ENCODE measurements around the gene COL6A2. TPM values are rescaled to one million over a fixed set of nuclear protein-coding genes. Genes with fewer than 3 reads are reported as not detected.

The COL6A2 gene
- total RNA-seq, 1 donor from 2014 or later, result 378 TPM

DNA sequence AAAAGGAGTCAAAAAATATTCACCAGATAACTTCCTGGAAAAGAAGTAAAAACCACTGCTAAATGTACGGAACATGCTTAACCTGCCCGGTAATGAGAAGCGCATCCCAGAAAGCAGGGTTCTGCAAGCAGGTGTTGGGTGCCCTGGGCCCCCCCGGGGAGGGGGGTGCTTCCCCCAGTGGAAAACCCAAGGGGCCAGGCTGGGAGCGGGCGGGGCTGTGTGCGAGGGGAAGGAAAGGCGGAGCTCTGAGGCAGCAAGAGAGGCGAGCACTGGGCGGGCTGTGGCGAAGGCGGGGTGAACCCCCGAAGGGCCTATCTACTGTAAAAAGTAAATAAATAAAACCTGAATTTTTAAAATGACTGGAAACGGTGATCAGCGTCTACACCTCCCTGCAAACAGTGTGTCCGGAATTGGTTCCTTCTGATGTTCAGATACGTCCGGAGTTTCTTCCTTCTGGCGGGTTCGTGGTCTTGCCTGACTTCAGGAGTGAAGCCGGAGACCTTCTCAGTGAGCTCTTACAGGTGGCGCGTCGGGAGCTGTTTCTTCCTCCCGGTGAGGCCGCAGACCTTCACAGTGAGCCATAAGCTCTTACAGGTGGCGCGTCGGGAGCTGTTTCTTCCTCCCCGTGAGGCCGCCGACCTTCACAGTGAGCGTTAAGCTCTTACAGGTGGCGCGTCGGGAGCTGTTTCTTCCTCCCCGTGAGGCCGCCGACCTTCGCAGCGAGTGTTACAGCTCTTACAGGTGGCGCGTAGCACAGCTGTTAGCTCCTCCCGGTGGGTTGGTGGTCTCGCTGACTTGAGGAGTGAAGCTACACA, 44.1 kb downstream of the COL6A2 start:
- Mint-ChIP-seq H3K9me3 (ENCODE audit: unreplicated experiment) (no peaks in the 10 kb centered on the region), H3K27me3 (ENCODE audit: unreplicated experiment) (peaks cover 2% of the 10 kb centered on the region), H3K36me3 (ENCODE audit: low read depth, unreplicated experiment) (no peaks in the 10 kb centered on the region), H3K27ac (ENCODE audit: unreplicated experiment) (no peak overlapping the region), H3K4me1 (ENCODE audit: unreplicated experiment) (peaks cover 3% of the 10 kb centered on the region), H3K4me3 (ENCODE audit: unreplicated experiment) (no peak overlapping the region)
- TF ChIP-seq, protein P1, sequence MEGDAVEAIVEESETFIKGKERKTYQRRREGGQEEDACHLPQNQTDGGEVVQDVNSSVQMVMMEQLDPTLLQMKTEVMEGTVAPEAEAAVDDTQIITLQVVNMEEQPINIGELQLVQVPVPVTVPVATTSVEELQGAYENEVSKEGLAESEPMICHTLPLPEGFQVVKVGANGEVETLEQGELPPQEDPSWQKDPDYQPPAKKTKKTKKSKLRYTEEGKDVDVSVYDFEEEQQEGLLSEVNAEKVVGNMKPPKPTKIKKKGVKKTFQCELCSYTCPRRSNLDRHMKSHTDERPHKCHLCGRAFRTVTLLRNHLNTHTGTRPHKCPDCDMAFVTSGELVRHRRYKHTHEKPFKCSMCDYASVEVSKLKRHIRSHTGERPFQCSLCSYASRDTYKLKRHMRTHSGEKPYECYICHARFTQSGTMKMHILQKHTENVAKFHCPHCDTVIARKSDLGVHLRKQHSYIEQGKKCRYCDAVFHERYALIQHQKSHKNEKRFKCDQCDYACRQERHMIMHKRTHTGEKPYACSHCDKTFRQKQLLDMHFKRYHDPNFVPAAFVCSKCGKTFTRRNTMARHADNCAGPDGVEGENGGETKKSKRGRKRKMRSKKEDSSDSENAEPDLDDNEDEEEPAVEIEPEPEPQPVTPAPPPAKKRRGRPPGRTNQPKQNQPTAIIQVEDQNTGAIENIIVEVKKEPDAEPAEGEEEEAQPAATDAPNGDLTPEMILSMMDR (IDR thresholded peaks at IDR 0.05; ENCODE audit: unreplicated experiment), result no peak
- DNase-seq (ENCODE audit: low spot score), result no peak

DNA sequence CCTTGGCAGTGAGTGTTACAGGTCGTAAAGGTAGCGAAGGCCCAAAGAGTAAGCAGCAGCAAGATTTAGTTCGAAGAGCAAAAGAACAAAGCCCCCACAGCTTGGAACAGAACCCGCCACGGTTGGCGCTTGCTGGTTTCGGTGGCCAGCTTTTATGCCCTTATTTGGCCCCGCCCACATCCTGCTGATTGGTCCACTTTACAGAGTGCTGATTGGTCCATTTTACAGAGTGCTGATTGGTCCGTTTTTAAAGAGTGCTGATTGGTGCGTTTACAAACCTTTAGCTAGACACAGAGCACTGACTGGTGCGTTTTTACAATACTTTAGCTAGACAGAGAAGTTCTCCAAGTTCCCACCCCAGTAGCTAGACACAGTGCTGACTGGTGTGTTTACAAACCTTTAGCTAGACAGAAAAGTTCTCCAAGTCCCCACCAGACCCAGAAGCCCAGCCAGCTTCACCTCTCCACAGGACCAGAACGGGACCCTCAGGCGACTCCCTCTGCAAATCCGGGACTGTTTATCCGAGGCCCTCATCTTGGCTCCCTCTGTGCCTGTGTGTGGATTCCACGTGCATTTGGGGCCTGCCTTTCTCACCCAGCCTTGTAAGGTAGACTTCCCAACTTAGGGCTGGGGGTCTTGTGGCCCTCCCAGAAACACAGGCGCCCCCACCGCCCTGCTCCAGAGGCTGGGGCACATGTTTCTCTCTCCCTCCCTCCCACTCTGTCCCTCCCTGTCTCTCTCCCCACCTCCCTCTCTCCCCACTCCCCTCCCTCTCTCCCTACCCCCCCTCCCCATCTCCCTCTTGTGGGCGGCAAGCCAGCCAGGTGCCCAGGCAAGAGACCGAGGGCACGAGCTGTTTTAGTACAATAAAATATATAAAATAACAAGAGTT, 44.9 kb downstream of the COL6A2 start:
- Mint-ChIP-seq H3K4me3 (ENCODE audit: unreplicated experiment) (no peak overlapping the region), H3K36me3 (ENCODE audit: low read depth, unreplicated experiment) (no peaks in the 10 kb centered on the region), H3K9me3 (ENCODE audit: unreplicated experiment) (no peaks in the 10 kb centered on the region), H3K27ac (ENCODE audit: unreplicated experiment) (no peak overlapping the region), H3K4me1 (ENCODE audit: unreplicated experiment) (peaks cover 3% of the 10 kb centered on the region), H3K27me3 (ENCODE audit: unreplicated experiment) (peaks cover 2% of the 10 kb centered on the region)
- no peak for DNase-seq (ENCODE audit: low spot score)
- TF ChIP-seq, protein P1 (IDR thresholded peaks at IDR 0.05; ENCODE audit: unreplicated experiment), result no peak

DNA sequence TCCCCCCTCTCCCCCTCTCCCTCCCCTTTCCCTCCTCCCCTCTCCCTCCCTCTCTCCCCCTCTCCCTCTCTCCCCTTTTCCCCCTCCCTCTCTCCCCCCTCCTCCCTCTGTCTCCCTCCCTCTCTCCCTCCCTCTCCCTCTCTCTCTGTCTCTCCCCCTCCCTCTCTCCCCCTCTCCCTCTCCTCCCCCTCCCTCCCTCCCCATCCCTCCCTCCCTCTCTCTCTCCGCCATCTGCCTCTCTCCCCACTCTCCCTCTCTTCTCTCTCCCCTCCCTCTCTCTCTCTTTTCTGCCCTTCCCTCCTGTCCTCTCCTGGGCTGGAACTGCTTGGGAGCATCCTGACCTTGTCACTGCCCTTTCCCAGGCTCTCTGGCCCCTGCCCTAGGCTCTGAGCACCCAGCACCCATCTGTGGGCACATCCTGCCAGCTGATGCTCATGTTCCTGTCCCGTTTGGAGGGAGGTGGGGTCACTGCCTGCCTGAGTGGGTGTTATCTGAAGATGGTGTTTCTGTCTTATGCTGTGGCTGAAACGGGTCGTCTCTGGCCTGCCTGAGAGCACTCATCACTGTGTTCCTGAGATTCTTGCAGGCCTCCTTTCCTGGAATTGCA, 46.7 kb downstream of the COL6A2 start:
- Mint-ChIP-seq H3K36me3 (ENCODE audit: low read depth, unreplicated experiment) (peaks cover 5% of the 10 kb centered on the region), H3K27me3 (ENCODE audit: unreplicated experiment) (peaks cover 2% of the 10 kb centered on the region), H3K9me3 (ENCODE audit: unreplicated experiment) (no peaks in the 10 kb centered on the region), H3K4me3 (ENCODE audit: unreplicated experiment) (no peak overlapping the region), H3K27ac (ENCODE audit: unreplicated experiment) (no peak overlapping the region), H3K4me1 (ENCODE audit: unreplicated experiment) (peaks cover 3% of the 10 kb centered on the region)
- no peak for DNase-seq (ENCODE audit: low spot score)
- TF ChIP-seq, protein P1 (IDR thresholded peaks at IDR 0.05; ENCODE audit: unreplicated experiment), result no peak

DNA sequence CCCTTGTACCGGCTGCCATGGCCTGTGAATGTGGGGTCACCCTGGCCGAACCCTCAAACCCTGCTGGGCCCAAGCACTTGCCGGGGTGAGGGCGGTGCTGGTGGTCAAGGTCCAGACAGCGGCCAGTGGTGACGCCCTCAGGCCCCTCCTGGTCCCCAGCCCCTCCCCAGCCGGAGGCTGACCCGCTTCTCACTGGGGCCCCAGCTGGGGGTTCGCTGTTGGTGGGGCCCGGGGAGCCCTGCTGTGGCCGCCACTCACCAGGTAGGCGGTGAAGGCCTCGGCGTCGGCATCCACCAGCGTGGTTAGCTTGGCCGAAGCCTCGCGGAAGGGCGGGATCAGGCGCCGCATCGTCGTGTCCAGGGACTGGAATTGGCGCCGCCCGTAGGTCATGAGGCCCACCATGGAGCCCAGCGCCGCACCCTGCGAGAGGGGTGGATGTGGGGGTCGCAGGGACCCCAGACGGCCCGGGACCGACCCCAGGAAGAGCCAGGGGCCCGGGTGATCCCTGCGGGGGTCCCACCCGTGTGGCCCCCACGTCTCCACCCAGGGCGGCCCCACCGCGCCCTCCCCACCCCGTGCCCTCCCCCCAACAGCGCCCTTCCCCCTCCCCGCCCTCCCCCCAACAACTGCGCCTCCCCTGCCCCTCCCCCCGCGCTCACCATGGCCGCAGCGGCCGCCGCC, 47.4 kb downstream of the COL6A2 start:
- H3K9me3 Mint-ChIP-seq (ENCODE audit: unreplicated experiment), result no peaks in the 10 kb centered on the region
- H3K27ac Mint-ChIP-seq (ENCODE audit: unreplicated experiment), result no peak overlapping the region
- H3K27me3 Mint-ChIP-seq (ENCODE audit: unreplicated experiment), result no peaks in the 10 kb centered on the region
- H3K4me1 Mint-ChIP-seq (ENCODE audit: unreplicated experiment), result peaks cover 3% of the 10 kb centered on the region
- DNase-seq (ENCODE audit: low spot score), result no peak
- H3K4me3 Mint-ChIP-seq (ENCODE audit: unreplicated experiment), result no peak overlapping the region
- peaks cover 5% of the 10 kb centered on the region for H3K36me3 Mint-ChIP-seq (ENCODE audit: low read depth, unreplicated experiment)
- TF ChIP-seq, protein P1 (IDR thresholded peaks at IDR 0.05; ENCODE audit: unreplicated experiment), result no peak
